Endothelial cell of umbilical vein (primary cell): ENCODE results near the gene CST8. TPM values are rescaled to one million over a fixed set of nuclear protein-coding genes. Genes with fewer than 3 reads are reported as not detected.

Source experiments
- BruUV-seq: library from RNA; stranded (reverse); fragments of 400-500 nt; replicated peaks from 2 replicates; lab custom pipeline; 2021; lab: Mats Ljungman, UMichigan
- CTCF ChIA-PET: fragments of 300-600, 350-600 bp; sonication (Branson Sonifier 250); formaldehyde crosslinking; loops from one replicate; lab custom pipeline; 2021; ENCODE audit warnings: antibody characterized with exemption, inconsistent platforms; lab: Charles Lee
- POLR2A ChIA-PET: fragments of 300-600, 350-600 bp; sonication (Branson Sonifier 250); formaldehyde crosslinking; loops from one replicate; lab custom pipeline; 2021; ENCODE audit warnings: antibody characterized with exemption, inconsistent platforms; lab: Charles Lee
- DNase-seq: peaks from one replicate; pipeline ENCODE4 v3.0.0-alpha.2; 2011; ENCODE audit warnings: low read depth, low spot score
- FAIRE-seq: peaks from 2 replicates; lab custom pipeline; 2011; peaks lifted over from hg19 to GRCh38; lab: Jason Lieb, UNC
- H2AFZ ChIP-seq: 2 replicates; pipeline ENCODE4 v1.6.0; 2012; ENCODE audit warnings: low read depth, low read length, control low read depth, inconsistent platforms
- H3K27ac ChIP-seq: 2 replicates; pipeline ENCODE4 v1.5.1; 2011; ENCODE audit warnings: low read depth, mild to moderate bottlenecking, control low read depth, low read length, moderate library complexity; ENCODE audit not compliant: insufficient read depth
- H3K27me3 ChIP-seq, 2 experiments: 2 replicates each; pipeline versions ENCODE4 v1.6.0 to v1.6.1; 2011; ENCODE audit warnings: low read length in 2 of 2, mixed read lengths in 1 of 2; ENCODE audit not compliant: control insufficient read depth in 2 of 2, insufficient read depth in 2 of 2
- H3K36me3 ChIP-seq, 2 experiments: 2 replicates in 1 of 2; 3 replicates in 1 of 2; pipeline ENCODE4 v1.5.1; 2011; ENCODE audit warnings: low read length in 2 of 2, mild to moderate bottlenecking in 1 of 2, moderate library complexity in 1 of 2; ENCODE audit not compliant: control insufficient read depth in 2 of 2, insufficient read depth in 2 of 2; ENCODE audit errors: extremely low read depth in 1 of 2
- H3K4me1 ChIP-seq: 3 replicates; pipeline ENCODE4 v1.5.1; 2011; ENCODE audit warnings: mild to moderate bottlenecking, low read length; ENCODE audit not compliant: control insufficient read depth, insufficient read depth; ENCODE audit errors: extremely low read depth
- H3K4me2 ChIP-seq: 2 replicates; pipeline ENCODE4 v1.6.1; 2011; ENCODE audit warnings: low read length, control low read depth, mixed read lengths; ENCODE audit not compliant: insufficient read depth
- H3K4me3 ChIP-seq, 3 experiments: fragments of 200-600 bp in 1 of 3; sonication (generic), shearing (Covaris generic) in 1 of 3; replicated peaks in 1 of 3; 2 replicates each; pipeline ENCODE4 v1.5.1; 2011 to 2016; ENCODE audit warnings: control low read depth in 3 of 3, low read length in 3 of 3, mild to moderate bottlenecking in 2 of 3, inconsistent platforms in 1 of 3, low read depth in 1 of 3, moderate library complexity in 1 of 3; ENCODE audit not compliant: insufficient read depth in 1 of 3
- H3K79me2 ChIP-seq: 2 replicates; pipeline ENCODE4 v1.6.0; 2012; ENCODE audit warnings: low read length, inconsistent platforms; ENCODE audit not compliant: control insufficient read depth, insufficient read depth
- H3K9ac ChIP-seq: replicated peaks from 2 replicates; pipeline ENCODE3; 2011; ENCODE audit warnings: low read length, control low read depth; ENCODE audit not compliant: insufficient read depth; ENCODE audit errors: extremely low read depth
- H3K9me1 ChIP-seq: replicated peaks from 3 replicates; pipeline ENCODE4 v1.6.0; 2011; ENCODE audit warnings: mild to moderate bottlenecking, low read length; ENCODE audit not compliant: control insufficient read depth, insufficient read depth; ENCODE audit errors: extremely low read depth
- H3K9me3 ChIP-seq: replicated peaks from 2 replicates; pipeline ENCODE4 v1.5.1; 2012; ENCODE audit warnings: low read length, inconsistent platforms; ENCODE audit not compliant: control insufficient read depth, insufficient read depth
- H4K20me1 ChIP-seq: replicated peaks from 2 replicates; pipeline ENCODE3; 2011; ENCODE audit warnings: mild to moderate bottlenecking, low read length; ENCODE audit not compliant: control insufficient read depth, insufficient read depth; ENCODE audit errors: extremely low read depth
- EZH2 ChIP-seq: IDR thresholded peaks from 2 replicates; pipeline ENCODE4 v1.6.1; 2012; ENCODE audit warnings: borderline replicate concordance, low read depth, mild to moderate bottlenecking, moderate library complexity, low read length, inconsistent platforms; ENCODE audit not compliant: severe bottlenecking
- FOS ChIP-seq: IDR thresholded peaks from 2 replicates; pipeline ENCODE4 v1.6.1; 2011; ENCODE audit warnings: mild to moderate bottlenecking, low read length, moderate library complexity, borderline replicate concordance; ENCODE audit not compliant: insufficient read depth
- GATA2 ChIP-seq: IDR thresholded peaks from 2 replicates; pipeline ENCODE4 v1.7.0; 2011; ENCODE audit warnings: low read depth, mild to moderate bottlenecking, moderate library complexity, mixed read lengths, low read length; ENCODE audit not compliant: insufficient read length, insufficient read depth
- JUN ChIP-seq: IDR thresholded peaks from 2 replicates; pipeline ENCODE4 v1.6.1; 2011; ENCODE audit warnings: borderline replicate concordance, low read depth; ENCODE audit not compliant: insufficient read length, insufficient read depth
- MYC ChIP-seq: IDR thresholded peaks from one replicate; pipeline ENCODE4 v1.6.1; 2011; ENCODE audit warnings: mild to moderate bottlenecking, low read depth, low read length
- POLR2A ChIP-seq: IDR thresholded peaks from 2 replicates; pipeline ENCODE4 v1.6.1; 2012; ENCODE audit warnings: low read depth, mild to moderate bottlenecking, control low read depth, low read length
- POLR2AphosphoS5 ChIP-seq: IDR thresholded peaks from 2 replicates; pipeline ENCODE4 v1.6.1; 2012; ENCODE audit warnings: low read depth, mild to moderate bottlenecking, control low read depth, low read length, moderate library complexity; ENCODE audit not compliant: insufficient read depth
- dilution Hi-C: fragments of 300-500 bp; cut with MboI; formaldehyde crosslinking; loops from one replicate; pipeline ENCODE4 v1.15.0; 2019; ENCODE audit warnings: low sequenced_read_pairs; ENCODE audit not compliant: extremely low pct_ligation_motif_present
- intact Hi-C: fragments of 100-400 bp; cut with micrococcal nuclease; formaldehyde crosslinking; loops from one replicate; pipeline ENCODE4 v1.10.0; 2022
- polyA plus RNA-seq, 4 experiments: library from polyadenylated mRNA; depleted of rRNA in 3 of 4; stranded (reverse) in 3 of 4; unstranded in 1 of 4; fragments of >200 nt; gene quantifications; 2 replicates each; pipeline versions ENCODE4 v1.2.1 to v1.2.3, GENCODE V29; 2011 to 2012; ENCODE audit warnings: missing spikeins in 1 of 4
- total RNA-seq: library from RNA; stranded (reverse); gene quantifications from 2 replicates; pipeline ENCODE4 v1.2.3, GENCODE V29; 2021
- TF ChIP-seq, protein P1 (sequence below), 2 donors: IDR thresholded peaks; 1 replicate in 1 of 2; 2 replicates in 1 of 2; pipeline ENCODE4 v1.5.1; 2011; ENCODE audit warnings: low read length in 2 of 2, mild to moderate bottlenecking in 2 of 2, moderate library complexity in 2 of 2, control low read depth in 1 of 2, inconsistent platforms in 1 of 2, low read depth in 1 of 2; ENCODE audit not compliant: insufficient read depth in 1 of 2; ENCODE audit errors: extremely low read depth in 1 of 2
- TF ChIP-seq, protein P2 (sequence below): IDR thresholded peaks from 2 replicates; pipeline ENCODE4 v1.6.1; 2011; ENCODE audit not compliant: insufficient read depth, insufficient read length

The CST8 gene
- total and polyA plus RNA-seq, 2 donors (not counting 3 experiments of a cell fraction or from before 2014, with no cell fraction given): not detected

DNA sequence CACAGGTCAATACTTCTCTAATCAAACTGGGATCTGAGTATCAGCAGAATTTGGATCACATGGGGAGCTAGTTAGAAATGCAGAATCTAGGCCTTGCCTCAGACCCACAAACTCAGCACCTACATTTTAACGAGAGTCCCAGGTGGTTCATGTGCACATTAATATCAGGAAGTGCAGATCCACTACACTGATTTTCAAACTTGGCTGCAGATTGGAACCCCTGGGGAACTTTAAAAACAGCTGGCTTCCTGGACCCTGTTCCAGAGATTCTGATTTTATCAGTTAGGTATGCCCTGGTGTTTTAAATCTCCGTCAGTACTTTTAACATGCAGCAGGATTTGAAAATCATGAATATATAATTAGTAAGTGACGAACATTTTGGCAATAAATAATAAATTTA is 1.9 kb upstream of the CST8 start:
- H4K20me1 ChIP-seq: no peaks in the 10 kb centered on the region
- H3K27me3 ChIP-seq: no peaks in the 10 kb centered on the region
- no peak for TF ChIP-seq POLR2A
- TF ChIP-seq, protein P1, sequence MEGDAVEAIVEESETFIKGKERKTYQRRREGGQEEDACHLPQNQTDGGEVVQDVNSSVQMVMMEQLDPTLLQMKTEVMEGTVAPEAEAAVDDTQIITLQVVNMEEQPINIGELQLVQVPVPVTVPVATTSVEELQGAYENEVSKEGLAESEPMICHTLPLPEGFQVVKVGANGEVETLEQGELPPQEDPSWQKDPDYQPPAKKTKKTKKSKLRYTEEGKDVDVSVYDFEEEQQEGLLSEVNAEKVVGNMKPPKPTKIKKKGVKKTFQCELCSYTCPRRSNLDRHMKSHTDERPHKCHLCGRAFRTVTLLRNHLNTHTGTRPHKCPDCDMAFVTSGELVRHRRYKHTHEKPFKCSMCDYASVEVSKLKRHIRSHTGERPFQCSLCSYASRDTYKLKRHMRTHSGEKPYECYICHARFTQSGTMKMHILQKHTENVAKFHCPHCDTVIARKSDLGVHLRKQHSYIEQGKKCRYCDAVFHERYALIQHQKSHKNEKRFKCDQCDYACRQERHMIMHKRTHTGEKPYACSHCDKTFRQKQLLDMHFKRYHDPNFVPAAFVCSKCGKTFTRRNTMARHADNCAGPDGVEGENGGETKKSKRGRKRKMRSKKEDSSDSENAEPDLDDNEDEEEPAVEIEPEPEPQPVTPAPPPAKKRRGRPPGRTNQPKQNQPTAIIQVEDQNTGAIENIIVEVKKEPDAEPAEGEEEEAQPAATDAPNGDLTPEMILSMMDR (IDR thresholded peaks at IDR 0.05; ENCODE audit: extremely low read depth in 1 of 2, insufficient read depth in 1 of 2, low read depth in 1 of 2, low read length in 2 of 2): no peak
- TF ChIP-seq FOS: no peak
- TF ChIP-seq POLR2AphosphoS5: no peak
- no peak for TF ChIP-seq JUN
- no peak for TF ChIP-seq EZH2
- TF ChIP-seq MYC: no peak
- TF ChIP-seq, protein P2, sequence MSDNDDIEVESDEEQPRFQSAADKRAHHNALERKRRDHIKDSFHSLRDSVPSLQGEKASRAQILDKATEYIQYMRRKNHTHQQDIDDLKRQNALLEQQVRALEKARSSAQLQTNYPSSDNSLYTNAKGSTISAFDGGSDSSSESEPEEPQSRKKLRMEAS: no peak
- TF ChIP-seq GATA2: no peak
- intact Hi-C loops (no loop called here), dilution Hi-C loops (no loop called here)
- no peak overlapping the region for H3K27ac ChIP-seq
- BruUV-seq: no TSS peak
- no peaks in the 10 kb centered on the region for H3K4me1 ChIP-seq
- POLR2A ChIA-PET: no interaction called here
- H3K36me3 ChIP-seq: no peaks in the 10 kb centered on the region
- H3K4me2 ChIP-seq: no peak overlapping the region
- no peaks in the 10 kb centered on the region for H3K79me2 ChIP-seq
- H3K9me3 ChIP-seq: no peaks in the 10 kb centered on the region
- CTCF ChIA-PET: no interaction called here
- no peak overlapping the region for H3K4me3 ChIP-seq
- H2AFZ ChIP-seq: no peak overlapping the region
- DNase-seq (no peak), FAIRE-seq (no peak)
- no peaks in the 10 kb centered on the region for H3K9me1 ChIP-seq
- no peak overlapping the region for H3K9ac ChIP-seq
